WERI-Rb-1 (cell line): ENCODE data around the gene TEX19.

Experiments
- DNase-seq: peaks from one replicate; pipeline ENCODE4 v3.0.0-alpha.2; 2020
- H3K27ac ChIP-seq: fragments of 250-450 bp; sonication (Bioruptor Pico); 2 replicates; pipeline ENCODE4 v1.5.1; 2020; ENCODE audit warnings: mild to moderate bottlenecking, moderate library complexity
- H3K27me3 ChIP-seq: fragments of 250-450 bp; sonication (Bioruptor Pico); 2 replicates; pipeline ENCODE4 v1.5.1; 2021; ENCODE audit warnings: mild to moderate bottlenecking, low read depth, moderate library complexity; ENCODE audit not compliant: insufficient read depth, severe bottlenecking
- H3K36me3 ChIP-seq: fragments of 250-450 bp; sonication (Bioruptor Pico); 2 replicates; pipeline ENCODE4 v1.5.1; 2020; ENCODE audit warnings: mild to moderate bottlenecking, moderate library complexity
- H3K4me3 ChIP-seq: 2 replicates; pipeline ENCODE4 v1.5.1; 2011; ENCODE audit warnings: low read depth, mild to moderate bottlenecking, control low read depth, low read length
- H3K9me3 ChIP-seq: fragments of 250-450 bp; sonication (Bioruptor Pico); 2 replicates; pipeline ENCODE4 v1.5.1; 2021; ENCODE audit warnings: mild to moderate bottlenecking, moderate library complexity; ENCODE audit not compliant: severe bottlenecking
- TF ChIP-seq, protein P1 (sequence below): IDR thresholded peaks from 2 replicates; pipeline ENCODE4 v1.5.1; 2011; ENCODE audit warnings: low read depth, mild to moderate bottlenecking, control low read depth, inconsistent platforms, low read length

Gene TEX19, protein sequence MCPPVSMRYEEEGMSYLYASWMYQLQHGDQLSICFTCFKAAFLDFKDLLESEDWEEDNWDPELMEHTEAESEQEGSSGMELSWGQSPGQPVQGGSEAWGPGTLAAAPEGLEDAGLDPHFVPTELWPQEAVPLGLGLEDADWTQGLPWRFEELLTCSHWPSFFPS

DNA sequence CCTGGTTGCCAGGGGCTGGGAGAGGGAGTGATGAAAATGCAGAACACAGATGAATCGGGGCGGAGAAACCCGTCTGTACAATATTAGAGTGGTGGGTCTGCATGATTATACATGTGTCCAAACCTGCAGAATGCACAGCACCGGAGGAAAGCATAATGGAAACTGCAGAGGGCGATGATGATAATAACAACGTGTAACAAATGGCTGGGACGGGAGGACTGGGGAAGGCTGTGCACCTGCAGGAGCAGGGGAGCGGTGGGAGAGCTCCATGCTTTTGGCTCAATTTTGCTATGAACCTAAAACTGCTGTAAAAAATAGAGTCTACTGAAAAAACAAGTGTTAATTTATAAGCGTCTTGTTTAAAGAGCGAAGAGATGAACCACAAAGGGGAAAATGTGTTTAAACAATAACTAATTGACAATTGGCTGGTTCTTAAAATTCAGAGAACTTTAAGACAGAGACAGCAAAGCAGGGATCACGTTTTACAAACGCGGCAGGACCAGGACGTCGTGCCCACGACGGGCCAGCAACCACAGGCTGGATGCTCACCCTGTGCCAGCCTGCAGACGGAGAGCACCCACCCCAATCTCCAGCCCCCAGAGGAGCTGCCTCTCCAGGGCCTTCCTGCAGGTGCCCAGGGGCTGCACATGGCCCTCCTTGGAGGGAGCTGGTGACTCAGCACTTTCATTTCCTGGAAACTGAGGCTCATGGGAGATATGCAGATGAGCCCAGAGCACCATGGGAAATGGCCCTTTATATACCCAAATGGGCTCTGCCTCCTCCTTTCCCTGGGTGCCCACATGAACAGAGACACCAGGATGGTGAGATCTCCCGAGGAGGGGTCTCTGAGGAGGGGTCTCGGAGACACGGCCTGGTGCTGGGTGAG, at the start of gene TEX19:
TEX19 (plus strand) TSS at position 783 of the 886 bp plus-strand sequence. CDS start 2,904 bp downstream, outside the sequence.
- TF ChIP-seq, protein P1, sequence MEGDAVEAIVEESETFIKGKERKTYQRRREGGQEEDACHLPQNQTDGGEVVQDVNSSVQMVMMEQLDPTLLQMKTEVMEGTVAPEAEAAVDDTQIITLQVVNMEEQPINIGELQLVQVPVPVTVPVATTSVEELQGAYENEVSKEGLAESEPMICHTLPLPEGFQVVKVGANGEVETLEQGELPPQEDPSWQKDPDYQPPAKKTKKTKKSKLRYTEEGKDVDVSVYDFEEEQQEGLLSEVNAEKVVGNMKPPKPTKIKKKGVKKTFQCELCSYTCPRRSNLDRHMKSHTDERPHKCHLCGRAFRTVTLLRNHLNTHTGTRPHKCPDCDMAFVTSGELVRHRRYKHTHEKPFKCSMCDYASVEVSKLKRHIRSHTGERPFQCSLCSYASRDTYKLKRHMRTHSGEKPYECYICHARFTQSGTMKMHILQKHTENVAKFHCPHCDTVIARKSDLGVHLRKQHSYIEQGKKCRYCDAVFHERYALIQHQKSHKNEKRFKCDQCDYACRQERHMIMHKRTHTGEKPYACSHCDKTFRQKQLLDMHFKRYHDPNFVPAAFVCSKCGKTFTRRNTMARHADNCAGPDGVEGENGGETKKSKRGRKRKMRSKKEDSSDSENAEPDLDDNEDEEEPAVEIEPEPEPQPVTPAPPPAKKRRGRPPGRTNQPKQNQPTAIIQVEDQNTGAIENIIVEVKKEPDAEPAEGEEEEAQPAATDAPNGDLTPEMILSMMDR, result peak; percentile 39
- no peaks in the 10 kb centered on the region for H3K9me3 ChIP-seq
- no peaks in the 10 kb centered on the region for H3K36me3 ChIP-seq
- no peak within 1 kb of the TSS for H3K4me3 ChIP-seq
- DNase-seq, result peak; percentile 61
- H3K27ac ChIP-seq, result peak within 1 kb of the TSS; percentile 33
- no peaks in the 10 kb centered on the region for H3K27me3 ChIP-seq

DNA sequence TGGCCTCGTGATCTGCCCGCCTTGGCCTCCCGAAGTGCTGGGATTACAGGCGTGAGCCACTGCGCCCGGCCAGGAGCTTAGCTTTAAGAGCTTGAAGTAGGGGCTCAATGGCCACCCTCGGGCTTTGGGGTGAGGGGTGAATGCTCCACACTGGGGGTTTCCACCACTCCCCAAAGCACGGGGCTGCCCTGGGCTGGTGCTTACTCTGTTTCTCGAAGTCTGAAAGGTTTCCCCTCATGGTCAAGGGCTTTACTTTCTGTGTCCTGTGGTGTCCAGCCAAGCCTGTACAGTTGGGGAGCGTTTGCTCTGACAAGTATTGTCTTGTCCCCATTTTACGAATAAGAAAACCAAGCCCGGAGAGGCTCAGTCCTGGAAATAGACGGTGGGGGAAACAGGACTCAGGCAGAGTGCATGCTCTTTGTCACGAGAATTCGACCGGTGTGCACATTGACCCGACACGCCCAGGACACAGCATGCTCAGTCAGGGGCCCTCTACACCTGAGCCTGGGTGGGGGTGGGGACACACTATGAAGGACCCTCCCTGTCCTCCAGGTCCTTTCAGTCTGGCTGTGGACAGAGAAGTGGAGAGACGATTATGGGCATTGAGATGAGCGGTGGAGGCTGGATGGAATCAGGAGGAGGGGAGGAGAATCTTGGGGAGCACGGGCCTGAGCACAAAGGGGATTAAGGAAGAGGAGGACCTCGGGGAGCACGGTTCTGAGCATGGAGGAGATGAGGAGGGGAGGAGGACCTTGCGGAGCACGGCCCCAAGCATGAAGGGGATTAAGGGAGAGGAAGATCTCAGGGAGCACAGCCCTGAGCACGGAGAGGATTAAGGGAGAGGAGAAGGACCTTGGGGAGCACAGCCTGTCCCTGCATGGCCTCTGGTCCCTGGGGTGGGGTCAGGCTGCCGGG, 49.1 kb upstream of the TEX19 start:
- TF ChIP-seq, protein P1, result no peak
- Histone ChIP-seq H3K36me3 (no peaks in the 10 kb centered on the region), H3K27ac (no peak overlapping the region), H3K4me3 (no peak overlapping the region), H3K27me3 (no peaks in the 10 kb centered on the region), H3K9me3 (no peaks in the 10 kb centered on the region)
- DNase-seq, result no peak

DNA sequence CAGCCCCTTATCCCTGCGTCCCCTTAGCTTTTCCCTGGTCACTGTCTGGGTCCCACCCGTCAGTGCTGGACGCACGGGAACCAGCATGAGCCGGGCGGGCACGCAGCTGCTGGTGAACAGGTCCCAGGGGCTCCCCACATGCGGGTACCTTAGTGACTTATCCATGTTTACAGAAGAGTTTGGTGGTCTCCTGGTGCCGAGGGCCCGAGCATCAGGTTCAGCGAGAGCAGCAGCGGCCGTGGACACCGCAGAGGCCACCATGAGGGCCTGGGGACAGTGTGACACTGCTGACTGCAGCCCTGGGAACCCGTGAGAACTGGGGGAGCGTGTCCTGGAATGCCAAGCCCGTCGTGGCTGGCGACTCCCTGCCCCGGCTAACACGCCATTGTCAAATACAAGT, 48.2 kb upstream of the TEX19 start:
- no peak overlapping the region for H3K27ac ChIP-seq
- no peak overlapping the region for H3K4me3 ChIP-seq
- no peaks in the 10 kb centered on the region for H3K9me3 ChIP-seq
- no peaks in the 10 kb centered on the region for H3K27me3 ChIP-seq
- TF ChIP-seq, protein P1, result no peak
- no peak for DNase-seq
- H3K36me3 ChIP-seq, result no peaks in the 10 kb centered on the region

DNA sequence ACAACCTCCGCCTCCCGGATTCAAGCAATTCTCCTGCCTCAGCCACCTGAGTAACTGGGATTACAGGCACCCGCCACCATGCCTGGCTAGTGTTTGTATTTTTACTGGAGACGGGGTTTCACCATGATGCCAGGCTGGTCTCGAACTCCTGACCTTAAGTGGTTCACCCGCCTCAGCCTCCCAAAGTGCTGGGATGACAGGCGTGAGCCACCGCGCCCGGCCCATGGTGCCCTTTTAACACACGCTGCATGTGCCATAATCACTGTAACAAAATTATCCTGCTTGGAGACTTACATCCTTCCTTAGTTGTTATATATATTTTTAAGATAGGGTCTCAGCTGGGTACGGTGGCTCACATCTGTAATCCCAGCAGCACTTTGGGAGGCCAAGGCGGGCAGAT, 47.1 kb upstream of the TEX19 start:
- H3K4me3 ChIP-seq, result no peak overlapping the region
- no peaks in the 10 kb centered on the region for H3K36me3 ChIP-seq
- no peaks in the 10 kb centered on the region for H3K27me3 ChIP-seq
- no peaks in the 10 kb centered on the region for H3K9me3 ChIP-seq
- no peak for DNase-seq
- H3K27ac ChIP-seq, result no peak overlapping the region
- TF ChIP-seq, protein P1, result no peak

DNA sequence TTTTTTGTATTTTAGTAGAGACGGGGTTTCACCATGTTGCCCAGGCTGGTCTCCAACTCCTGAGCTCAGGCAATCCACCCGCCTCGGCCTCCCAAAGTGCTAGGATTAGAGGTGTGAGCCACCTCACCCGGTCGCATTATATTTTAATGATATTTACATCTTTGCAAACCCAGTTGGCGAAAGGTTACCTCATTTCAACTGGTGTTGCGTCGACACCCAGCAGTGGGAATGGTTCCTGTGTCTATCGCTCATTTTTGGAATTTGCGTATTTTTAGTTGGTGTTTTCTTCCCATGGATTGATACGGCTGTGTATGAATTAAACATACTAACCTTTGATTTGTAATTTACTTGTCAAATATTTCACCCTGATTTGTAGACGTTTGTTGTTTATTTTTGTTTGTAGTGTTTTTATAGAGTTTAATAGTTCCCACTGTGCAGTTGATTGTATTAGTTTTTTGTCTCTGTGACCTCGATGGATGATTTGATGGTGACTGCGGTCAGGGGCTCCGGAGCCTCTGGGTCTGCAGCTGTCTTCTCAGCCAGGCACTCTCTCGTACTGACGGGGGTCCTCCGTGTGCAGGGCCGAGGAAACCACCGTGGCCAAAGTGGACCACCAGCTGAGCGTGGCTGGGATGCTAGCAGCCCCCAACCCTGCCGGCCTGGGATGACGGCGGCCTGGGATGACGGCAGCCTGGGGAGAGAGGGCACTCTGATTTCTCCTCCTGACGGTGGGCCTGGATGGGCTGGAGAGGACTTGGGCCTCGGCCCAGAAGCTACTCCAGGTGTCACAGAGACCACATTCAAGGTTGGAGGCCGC, 45.6 kb upstream of the TEX19 start:
- TF ChIP-seq, protein P1, result no peak
- H3K4me3 ChIP-seq, result no peak overlapping the region
- H3K27ac ChIP-seq, result no peak overlapping the region
- H3K27me3 ChIP-seq, result no peaks in the 10 kb centered on the region
- H3K9me3 ChIP-seq, result no peaks in the 10 kb centered on the region
- no peaks in the 10 kb centered on the region for H3K36me3 ChIP-seq
- no peak for DNase-seq
